GM18861 (cell line): ENCODE data around the gene MYO3B.
A peak's percentile ranks its signal among the peaks of the same experiment; 100 is the strongest.
"Not testable (repeated sequence)": the region's sequence is repeated elsewhere in the genome, so short reads cannot be mapped to it uniquely, and the experiment has no call there.

Experiments used
- ATAC-seq: cut with Tn5 transposase; IDR thresholded peaks from one replicate; pipeline ENCODE4 v1.9.1; 2021; ENCODE audit not compliant: unreplicated experiment

MYO3B gene

DNA sequence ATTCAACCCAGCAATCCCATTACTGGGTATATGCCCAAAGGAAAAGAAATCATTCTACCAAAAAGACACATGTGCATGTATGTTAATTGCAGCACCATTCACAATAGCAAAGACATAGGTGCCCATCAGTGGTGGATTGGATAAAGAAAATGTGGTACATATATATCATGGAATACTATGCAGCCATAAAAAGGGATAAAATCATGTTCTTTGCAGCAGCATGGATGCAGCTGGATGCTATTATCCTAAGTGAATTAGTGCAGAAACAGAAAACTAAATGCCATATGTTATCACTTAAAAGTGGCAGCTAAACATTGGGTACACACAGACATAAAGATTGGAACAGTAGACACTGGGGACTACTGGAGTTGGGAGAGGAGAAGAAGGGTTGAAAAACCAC lies 82.2 kb downstream of the MYO3B start:
- ATAC-seq = no peak

DNA sequence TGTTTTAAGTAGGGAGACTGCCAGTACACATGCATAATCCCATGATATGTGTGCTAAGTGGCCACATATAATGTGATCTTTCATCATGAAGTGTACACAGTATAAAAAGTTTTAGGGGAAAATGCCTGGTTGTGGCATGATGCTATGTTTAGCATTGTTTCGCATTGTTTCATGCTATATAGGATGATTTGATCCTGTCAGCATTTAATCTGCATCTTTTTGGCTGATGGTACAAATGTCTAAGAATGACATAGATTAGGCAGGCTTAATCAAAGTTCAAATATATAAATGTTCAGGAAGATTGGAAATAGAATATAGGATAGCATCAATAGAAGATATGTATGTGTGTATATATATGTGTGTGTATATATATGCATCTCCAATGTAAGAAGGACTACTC lies 83.6 kb downstream of the MYO3B start:
- no peak for ATAC-seq

DNA sequence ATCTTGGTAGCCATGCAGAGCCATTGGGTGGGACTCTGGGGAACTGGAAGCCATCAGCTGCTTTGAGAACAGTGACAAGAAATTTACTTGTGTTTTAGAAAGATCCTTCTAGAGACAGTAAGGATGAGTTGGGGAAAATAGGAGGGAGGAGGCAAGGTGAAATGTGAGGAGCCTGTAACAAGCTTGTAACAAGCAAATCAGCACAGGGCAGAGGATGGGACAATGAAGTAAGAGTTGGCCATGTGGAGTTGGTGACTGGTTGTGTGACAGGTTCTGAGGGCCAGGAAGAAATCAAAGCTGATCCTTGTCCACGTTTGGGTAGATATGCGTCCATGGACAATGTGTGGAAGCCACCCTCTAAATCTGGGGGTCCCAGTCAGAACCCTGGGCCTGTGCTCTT lies 84.4 kb downstream of the MYO3B start:
- no peak for ATAC-seq

DNA sequence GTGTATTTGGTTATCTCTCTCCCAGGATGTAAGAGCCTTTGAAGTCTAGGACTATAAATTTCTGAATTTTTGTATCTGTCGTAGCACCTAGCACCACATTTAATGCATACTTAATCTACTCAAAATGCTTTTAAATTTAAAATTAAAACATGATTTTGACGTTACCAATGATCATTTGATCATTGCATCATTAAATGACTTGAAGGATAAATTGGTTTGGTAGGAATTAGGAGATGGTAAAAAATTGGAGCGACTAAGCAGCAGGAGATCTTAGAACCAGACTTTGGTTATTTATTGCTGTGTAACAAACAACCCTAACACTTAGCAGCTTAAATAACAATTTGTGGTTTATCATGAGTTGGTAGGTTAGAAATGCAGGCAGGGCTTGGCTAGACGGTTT lies 84.9 kb downstream of the MYO3B start:
- ATAC-seq = no peak

DNA sequence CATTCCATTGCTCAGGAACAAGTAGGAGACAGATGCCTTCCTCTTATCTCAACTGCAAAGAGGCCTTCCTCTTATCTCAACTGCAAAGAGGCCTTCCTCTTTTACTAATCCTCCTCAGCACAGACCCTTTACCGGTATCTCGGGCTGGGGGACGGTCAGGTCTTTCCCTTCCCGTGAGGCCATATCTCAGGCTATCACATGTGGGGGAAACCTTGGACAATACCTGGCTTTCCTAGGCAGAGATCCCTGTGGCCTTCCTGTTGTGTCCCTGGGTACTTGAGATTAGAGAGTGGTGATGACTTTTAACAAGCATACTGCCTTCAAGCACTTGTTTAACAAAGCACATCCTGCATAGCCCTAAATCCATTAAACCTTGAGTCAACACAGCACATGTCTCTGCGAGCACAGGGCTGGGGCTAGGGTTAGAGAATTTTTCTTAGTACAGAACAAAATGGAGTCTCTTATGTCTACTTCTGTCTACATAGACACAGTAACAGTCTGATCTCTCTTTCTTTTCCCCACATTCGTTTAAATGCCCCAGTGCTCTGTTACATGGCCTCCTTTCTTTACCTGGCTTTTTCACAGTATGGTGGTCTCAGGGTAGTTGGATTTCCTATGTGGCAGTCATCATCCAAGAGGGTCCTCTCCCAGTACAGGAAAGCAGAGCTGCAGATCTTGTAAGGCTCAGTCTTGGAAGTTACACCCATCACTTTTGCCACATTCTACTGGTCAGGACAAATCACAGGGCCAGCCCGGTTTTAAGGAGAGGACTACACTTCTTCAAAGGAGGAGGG lies 86.0 kb downstream of the MYO3B start:
- ATAC-seq = not testable (repeated sequence)

DNA sequence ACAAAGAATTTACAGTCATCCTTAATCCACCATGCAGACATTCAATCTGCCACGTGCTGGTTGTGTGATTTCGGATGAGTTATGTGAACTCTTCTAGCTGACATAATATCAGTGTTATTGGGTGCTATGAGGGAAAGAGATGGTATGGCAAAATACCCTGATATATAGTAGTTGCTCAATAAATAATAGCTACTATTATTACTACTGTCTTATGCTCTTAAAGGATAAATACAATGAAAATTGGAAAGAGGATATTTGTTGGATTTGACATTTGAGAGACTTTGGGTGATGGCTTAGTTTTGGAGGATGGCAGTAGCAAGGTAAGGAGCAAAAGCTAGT lies 86.5 kb downstream of the MYO3B start:
- ATAC-seq = no peak

DNA sequence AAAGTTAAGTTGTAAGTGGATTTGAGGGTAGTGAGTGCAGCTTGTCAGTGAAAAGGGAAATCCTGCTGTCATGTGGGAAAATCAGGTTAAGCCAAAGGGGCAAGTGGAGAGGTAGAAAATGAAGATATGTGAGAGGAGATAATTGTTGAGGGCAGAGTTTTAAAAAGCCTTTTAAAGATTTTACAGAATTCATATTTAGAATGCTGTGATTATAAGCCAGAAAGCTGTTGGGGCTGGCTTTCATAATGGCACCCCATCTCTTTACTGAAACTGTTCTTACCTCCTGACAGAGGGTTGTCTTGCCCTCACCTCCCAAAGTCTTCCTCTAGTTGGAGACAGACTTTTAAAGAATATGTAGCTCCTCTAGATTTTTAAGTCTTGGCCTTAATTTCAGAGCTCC lies 86.9 kb downstream of the MYO3B start:
- ATAC-seq = no peak

DNA sequence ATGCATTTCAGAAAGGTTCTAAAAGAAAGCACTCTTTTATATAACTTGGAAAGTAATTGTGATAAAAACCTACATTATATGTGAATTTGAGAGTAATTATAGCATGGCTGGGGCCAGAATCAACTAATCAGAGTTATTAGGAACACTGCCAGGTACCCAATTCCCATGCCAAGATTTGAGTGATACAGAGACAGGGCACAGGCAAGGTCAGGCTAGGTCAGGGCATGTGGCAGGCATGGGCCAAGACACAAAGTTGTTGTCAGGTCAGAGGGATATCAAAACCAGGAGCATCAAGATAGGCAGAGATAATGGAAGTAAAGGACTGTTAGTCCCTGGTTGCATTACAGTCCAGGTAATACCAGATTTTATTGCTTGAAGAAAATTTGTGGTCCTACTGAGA lies 87.4 kb downstream of the MYO3B start:
- no peak for ATAC-seq

DNA sequence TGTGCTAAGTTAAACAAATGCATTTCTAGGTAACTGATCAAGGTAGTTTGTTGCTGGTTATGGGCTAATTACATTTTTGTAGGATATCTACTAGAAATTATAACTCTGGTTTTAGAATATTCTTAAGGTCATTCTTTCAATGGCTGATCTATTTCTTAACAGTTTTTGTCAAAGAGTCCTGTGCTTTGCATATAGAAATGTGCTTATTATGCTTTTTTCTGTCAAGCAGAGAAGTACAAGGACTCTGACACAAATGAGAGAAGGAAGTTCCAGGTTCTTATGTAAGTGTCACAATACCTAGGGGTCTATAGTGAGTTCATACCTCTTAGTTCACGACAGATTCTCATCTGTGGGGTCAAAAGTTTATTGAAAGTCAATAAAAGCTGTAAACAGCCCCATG lies 88.4 kb downstream of the MYO3B start:
- no peak for ATAC-seq

DNA sequence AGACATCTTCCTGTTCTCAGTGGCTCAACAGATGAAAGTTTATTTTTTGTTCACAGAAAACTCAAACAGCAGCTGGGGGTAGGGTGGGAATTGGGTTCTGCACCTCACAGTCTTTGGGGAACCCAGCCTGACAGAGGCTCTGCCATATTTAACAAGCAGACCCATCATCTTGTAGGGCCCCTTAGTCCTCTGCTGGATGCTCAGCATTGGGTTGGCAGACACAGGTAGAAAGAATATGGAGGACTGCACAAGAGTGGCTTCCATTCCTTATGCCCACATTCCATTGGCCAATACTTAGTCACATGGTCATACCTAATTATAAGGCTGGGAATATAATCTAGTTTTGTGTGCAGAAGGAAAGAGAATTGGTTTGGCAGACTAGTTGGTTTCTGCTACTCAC lies 89.1 kb downstream of the MYO3B start:
- ATAC-seq = no peak

DNA sequence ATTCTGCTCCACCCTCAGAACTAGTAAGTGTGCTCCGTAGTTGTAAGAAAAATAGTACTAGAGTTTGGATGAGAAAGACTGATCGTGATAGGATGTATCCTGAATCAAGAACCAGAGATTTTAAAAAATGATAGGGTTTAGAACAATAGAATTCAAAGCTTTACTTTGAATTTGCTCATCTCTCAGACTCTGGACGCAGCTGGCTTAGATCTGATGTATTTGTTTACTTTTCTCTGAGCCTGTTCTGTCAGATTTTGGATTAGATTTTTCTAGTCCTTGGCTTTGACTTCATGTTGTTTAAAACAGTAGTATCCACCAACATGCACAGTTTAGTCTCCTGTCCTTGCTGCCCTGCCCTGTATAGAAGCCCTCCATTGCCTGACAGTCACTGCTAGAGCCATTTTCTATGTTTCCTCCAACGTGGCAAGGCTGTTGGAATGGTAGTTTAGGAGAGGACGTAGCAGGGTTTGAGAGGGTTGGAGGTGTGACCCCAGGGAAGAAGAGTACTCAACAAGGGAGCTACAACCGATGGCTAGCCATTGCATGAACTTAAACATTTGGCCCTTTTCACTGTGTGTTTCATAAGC lies 92.4 kb downstream of the MYO3B start:
- ATAC-seq = no peak

DNA sequence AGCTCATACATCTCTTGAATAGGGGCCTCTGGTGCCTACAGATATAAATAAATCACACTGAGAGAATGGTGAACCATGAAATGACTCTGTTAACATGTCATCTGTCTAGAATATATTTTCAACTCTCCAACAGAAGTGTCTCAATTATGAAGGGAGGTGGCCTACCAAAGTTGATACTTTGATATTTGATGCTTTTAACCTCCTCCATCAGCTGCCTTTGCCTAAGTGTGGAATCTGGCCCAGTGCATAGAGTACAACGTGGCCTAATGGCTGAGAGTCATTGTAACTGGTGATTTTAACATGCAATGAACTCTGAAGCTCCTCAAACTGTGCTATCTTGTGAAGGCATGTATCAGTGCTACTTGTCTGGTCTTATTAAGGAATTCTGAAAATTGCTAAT lies 93.4 kb downstream of the MYO3B start:
- ATAC-seq = no peak

DNA sequence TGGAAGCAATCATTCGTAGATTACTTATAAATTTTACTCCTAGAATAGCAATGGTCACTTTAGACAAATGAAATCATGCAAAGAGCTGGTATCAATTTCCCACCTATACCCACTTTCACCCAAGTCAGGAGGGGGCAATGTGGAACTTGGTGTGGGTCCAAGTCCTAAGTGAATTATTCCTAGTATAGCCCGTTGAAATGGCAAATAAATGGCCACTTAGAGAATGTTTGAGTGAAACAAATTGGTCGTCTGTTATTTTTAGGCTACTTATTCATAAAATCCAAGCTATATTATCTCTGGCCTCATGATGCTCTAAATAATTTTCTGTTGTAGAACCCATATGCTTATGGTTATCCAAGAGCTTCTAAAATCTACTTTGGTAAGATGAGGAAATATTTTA lies 98.1 kb downstream of the MYO3B start:
- ATAC-seq = no peak

DNA sequence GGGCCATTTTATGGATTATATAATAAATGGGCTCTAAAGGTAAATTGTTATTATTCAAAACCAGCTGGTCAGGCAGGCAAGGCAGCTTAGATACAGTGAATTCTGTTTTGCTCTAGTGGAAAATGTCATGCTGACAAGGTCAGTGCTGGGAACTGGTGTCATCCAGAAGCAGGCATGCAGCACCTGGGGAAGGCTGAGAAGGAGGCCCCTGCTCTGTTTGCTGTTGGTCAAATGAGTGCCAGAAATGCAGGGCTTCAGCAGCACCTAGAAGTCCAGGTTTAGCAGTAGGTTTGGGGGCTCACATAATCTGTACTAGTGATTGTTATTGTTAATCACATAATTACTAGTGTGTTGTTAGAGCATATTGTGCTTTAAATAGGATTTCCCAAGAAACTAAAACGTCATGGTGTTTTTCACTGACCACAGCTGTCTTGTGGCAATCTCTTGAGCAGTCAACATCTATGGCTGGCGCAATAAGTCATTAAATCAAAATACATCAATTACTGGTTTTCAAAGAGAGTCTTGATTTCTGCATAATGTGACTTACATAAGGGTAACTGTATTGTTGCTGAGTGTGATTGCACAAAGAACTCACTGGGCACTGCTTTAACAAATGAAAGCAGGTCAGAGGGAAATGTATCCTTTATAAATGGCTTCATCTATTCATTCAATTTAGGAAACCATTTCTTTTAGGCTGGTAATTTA lies 99.1 kb downstream of the MYO3B start:
- no peak for ATAC-seq

DNA sequence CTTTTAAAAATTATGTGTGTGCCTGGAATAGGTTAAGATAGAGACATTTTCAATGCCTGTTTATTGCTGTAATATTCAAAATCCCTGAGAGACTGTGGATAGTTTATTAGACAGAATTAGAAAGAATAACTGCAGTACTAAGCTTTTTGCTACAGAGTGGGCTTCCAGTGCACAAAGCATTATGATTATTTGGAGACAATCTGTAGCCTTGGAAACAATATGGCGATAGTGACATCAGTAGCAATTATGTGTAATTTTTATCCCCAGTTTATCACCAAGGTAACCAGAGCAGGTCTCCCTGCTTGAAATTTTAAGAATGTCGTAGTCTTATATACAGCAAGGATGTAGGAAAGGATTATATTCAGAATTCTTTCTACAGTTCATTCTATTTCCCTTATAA lies 100.0 kb downstream of the MYO3B start:
- no peak for ATAC-seq

DNA sequence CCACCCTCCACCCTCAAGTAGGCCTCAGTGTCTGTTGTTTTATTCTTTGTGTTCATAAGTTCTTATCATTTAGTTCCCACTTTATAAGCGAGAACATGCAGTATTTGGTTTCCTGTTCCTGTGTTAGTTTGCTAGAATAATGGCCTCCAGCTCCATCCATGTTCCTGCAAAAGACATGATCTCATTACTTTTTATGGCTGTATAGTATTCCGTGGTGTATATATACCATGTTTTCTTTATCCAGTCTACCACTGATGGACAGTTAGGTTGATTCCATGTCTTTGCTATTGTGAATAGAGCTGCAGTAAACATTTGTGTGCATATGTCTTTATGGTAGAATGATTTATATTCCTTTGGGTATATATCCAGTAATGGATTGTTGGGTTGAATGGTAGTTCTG lies 101.7 kb downstream of the MYO3B start:
- not testable (repeated sequence) for ATAC-seq

DNA sequence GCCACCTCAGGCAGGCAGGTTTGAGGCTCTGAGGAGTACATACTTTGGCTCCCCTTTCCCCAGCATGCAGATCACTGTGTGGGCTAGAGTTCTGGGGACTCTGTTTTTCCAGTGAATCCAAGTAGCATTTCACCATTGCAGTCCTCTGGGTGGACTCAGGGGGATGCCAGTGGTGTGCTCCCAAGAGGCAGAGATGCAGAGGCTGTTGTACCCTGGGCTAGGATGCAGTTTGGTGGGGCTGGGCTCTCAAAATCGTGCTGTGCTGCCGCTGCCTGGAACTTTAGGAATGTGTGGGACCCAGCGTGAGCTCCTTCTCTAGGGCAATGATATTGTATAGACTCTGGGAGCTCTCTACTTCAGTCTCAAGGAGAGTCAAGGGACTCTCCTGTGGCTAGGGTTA lies 104.9 kb downstream of the MYO3B start:
- no peak for ATAC-seq

DNA sequence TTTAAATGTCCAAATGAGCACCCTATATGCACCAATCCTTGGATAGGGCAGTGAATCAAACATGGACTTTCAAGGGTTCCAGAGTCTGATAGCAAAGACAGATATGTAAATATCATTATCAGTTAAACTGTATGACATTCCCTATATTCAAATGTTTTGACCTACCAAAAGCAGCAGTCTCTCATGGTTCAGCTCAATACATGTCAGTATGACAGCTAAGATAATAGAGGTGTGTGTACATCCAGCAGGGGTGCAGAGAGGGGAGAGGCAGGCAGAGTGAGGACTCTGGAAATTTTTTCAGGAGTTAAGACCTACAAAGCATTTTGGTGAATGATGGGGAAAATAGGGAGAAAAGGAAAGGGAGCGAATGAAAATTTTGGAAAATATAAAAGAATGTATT lies 106.3 kb downstream of the MYO3B start:
- ATAC-seq = no peak

DNA sequence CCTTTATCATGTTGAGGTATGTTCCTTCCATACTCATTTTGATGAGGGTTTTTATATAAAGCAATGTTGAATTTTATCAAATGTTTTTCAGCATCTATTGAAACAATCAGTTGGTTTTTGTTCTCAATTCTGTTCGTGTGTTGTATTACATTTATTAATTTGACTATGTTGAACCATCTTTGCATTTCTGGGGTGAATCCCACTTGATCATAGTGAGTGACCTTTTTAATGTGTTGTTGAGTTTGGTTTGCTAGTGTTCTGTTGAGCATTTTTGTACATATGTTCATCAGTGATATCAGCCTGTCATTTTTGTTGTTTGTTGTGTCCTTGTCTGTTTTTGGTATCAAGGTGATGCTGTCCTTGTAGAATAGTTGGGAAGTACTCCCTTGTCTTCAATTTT lies 110.9 kb downstream of the MYO3B start:
- ATAC-seq = no peak

DNA sequence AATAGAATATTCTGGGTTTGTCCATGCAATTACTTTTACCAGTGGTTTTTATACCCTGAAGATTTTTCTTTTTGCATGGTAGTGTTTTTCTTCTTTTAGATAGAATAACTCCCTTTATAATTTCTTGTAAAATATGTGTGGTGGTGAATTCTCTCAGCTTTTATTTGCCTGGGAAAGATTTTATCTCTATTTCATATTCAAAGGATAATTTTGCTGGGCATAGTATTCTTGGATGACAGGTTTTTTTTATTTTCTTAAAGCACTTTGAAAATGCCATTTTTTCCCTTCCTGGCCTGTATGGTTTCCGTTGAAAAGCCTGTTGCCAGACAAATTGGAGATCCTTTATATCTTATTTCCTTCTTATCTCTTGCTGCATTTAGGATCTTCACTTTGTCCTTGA lies 113.5 kb downstream of the MYO3B start:
- no peak for ATAC-seq

DNA sequence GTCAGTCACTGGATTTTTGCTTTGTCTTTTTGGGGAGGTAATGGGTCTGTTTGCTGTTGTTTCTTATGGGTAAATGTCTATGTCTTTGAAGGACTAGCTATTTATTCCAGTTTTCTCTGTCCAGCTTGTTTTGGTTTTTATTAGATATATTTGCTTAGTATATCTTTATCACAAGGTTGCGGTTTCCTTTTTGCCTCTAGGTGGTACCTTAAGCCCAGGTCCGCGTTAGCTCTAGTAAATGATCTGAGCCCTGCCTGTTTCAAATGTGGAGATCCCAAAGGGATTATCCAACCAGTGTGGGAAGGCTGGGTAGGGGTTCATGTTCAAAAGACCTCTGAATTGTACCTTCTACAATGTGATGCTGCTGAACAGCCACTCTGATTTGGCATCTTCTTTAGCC lies 114.5 kb downstream of the MYO3B start:
- no peak for ATAC-seq

DNA sequence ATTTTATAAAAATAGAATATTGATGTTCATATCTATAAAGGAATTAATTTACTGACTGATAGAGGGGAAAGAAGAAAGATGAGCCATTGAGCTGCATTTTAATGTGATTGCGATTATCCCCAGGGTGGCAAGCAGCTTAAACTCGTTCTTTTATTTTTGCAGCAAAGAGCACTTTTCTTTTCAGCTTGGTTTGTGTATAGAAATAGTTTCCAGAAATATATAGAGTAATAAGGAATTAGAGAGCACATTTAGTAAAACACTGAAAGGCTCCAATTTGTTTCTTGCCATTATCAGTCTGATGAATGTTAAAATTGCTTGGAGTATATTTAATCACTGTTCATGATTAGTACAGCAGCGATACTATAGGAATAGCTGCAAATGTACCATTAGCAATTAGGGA lies 119.5 kb downstream of the MYO3B start:
- ATAC-seq = no peak

DNA sequence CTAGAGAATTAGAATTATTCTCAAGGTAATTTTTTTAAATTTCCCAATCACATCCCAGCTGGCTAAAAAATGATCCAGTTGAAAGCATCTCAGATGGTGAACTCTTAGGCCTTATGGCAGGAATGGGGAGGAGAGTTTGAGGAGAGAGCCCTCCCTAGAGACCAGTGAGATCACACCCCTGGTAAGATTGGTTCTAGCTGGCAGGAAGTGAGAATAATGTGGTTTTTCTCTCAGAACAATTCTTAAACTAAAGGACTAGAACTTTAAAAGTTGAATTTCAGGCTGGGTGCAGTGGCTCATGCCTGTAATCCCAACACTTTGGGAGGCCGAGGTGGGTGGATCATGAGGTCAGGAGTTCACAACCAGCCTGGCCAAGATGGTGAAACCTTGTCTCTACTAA lies 120.2 kb downstream of the MYO3B start:
- peak; percentile 86 for ATAC-seq
